ENCODE data around the gene ACOX3. TPM values are rescaled to one million over a fixed set of nuclear protein-coding genes. Genes with fewer than 3 reads are reported as not detected.

ACOX3 gene
- total and polyA plus RNA-seq, 2 donors (not counting 1 experiment from before 2014, with no cell fraction given): 6.8 to 23.8 TPM

DNA sequence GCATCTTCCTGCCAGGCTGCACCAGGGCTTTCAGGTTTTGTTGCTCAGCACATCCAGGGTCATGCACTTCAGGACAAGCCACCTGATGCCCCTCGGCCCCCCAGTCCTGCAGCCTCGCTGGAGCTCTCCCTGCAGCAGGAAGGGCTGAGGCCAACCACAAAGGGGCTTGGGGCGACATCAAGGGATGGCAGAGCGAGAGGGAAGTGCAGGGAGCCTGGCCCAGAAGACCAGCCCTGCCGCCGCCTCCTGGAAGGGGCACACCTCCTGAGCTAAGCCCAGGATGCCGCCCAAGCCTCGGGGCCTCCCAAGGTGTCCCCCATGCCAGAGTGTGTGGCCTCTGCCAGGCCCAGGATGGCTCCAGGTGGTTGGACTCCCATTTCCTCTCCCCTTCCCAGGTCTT, 37.2 kb upstream of the ACOX3 start:
- no peak overlapping the region for H3K4me2 ChIP-seq (ENCODE audit: extremely low read depth, insufficient read depth, low read length)
- no peak for DNase-seq (ENCODE audit: low read depth in 2 of 2)

GRCh38 chr4:8477095-8477635, 36.6 kb upstream of the ACOX3 start:
- H3K4me1 ChIP-seq (ENCODE audit: control insufficient read depth, extremely low read depth, insufficient read depth, low read length): peaks cover 13% of the 10 kb centered on the region
- no peaks in the 10 kb centered on the region for H3K27me3 ChIP-seq (ENCODE audit: control insufficient read depth, insufficient read depth, low read length)
- H3K4me3 ChIP-seq (replicated peaks in 1 of 4; ENCODE audit: control extremely low read depth in 1 of 4, insufficient read depth in 1 of 4, low read depth in 3 of 4, low read length in 4 of 4): no peak overlapping the region
- DNase-seq (ENCODE audit: low read depth in 2 of 2): no peak
- no peak overlapping the region for H2AFZ ChIP-seq (ENCODE audit: low read length)
- H4K20me1 ChIP-seq (ENCODE audit: control insufficient read depth, extremely low read depth, insufficient read depth, low read length): no peaks in the 10 kb centered on the region
- H3K27ac ChIP-seq (ENCODE audit: insufficient read depth, low read length): no peak overlapping the region
- H3K79me2 ChIP-seq (ENCODE audit: control insufficient read depth, insufficient read depth, low read length): no peaks in the 10 kb centered on the region
- TF ChIP-seq, protein P1, sequence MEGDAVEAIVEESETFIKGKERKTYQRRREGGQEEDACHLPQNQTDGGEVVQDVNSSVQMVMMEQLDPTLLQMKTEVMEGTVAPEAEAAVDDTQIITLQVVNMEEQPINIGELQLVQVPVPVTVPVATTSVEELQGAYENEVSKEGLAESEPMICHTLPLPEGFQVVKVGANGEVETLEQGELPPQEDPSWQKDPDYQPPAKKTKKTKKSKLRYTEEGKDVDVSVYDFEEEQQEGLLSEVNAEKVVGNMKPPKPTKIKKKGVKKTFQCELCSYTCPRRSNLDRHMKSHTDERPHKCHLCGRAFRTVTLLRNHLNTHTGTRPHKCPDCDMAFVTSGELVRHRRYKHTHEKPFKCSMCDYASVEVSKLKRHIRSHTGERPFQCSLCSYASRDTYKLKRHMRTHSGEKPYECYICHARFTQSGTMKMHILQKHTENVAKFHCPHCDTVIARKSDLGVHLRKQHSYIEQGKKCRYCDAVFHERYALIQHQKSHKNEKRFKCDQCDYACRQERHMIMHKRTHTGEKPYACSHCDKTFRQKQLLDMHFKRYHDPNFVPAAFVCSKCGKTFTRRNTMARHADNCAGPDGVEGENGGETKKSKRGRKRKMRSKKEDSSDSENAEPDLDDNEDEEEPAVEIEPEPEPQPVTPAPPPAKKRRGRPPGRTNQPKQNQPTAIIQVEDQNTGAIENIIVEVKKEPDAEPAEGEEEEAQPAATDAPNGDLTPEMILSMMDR (conservative IDR thresholded peaks at IDR 0.05 in 1 of 2, IDR thresholded peaks at IDR 0.05 in 1 of 2; ENCODE audit: low read depth in 1 of 2, low read length in 2 of 2): no peak
- H3K9ac ChIP-seq (ENCODE audit: insufficient read depth, low read length): no peak overlapping the region
- H3K9me3 ChIP-seq (ENCODE audit: control insufficient read depth, insufficient read depth, low read depth, low read length): no peaks in the 10 kb centered on the region
- H3K4me2 ChIP-seq (ENCODE audit: extremely low read depth, insufficient read depth, low read length): no peak overlapping the region
- no peaks in the 10 kb centered on the region for H3K36me3 ChIP-seq (ENCODE audit: control insufficient read depth, insufficient read depth, low read length)

More for the DNA sequence above, 37.2 kb upstream of the ACOX3 start:
- H3K36me3 ChIP-seq (ENCODE audit: control insufficient read depth, insufficient read depth, low read length): no peaks in the 10 kb centered on the region
- H2AFZ ChIP-seq (ENCODE audit: low read length): no peak overlapping the region
- H3K9me3 ChIP-seq (ENCODE audit: control insufficient read depth, insufficient read depth, low read depth, low read length): no peaks in the 10 kb centered on the region
- H4K20me1 ChIP-seq (ENCODE audit: control insufficient read depth, extremely low read depth, insufficient read depth, low read length): no peaks in the 10 kb centered on the region
- H3K9ac ChIP-seq (ENCODE audit: insufficient read depth, low read length): no peak overlapping the region
- H3K4me3 ChIP-seq (replicated peaks in 1 of 4; ENCODE audit: control extremely low read depth in 1 of 4, insufficient read depth in 1 of 4, low read depth in 3 of 4, low read length in 4 of 4): no peak overlapping the region
- H3K27me3 ChIP-seq (ENCODE audit: control insufficient read depth, insufficient read depth, low read length): no peaks in the 10 kb centered on the region
- H3K27ac ChIP-seq (ENCODE audit: insufficient read depth, low read length): no peak overlapping the region
- peaks cover 8% of the 10 kb centered on the region for H3K4me1 ChIP-seq (ENCODE audit: control insufficient read depth, extremely low read depth, insufficient read depth, low read length)
- H3K79me2 ChIP-seq (ENCODE audit: control insufficient read depth, insufficient read depth, low read length): no peaks in the 10 kb centered on the region
- no peak for TF ChIP-seq EZH2 (IDR thresholded peaks at IDR 0.05; ENCODE audit: low read length, missing control alignments)
- TF ChIP-seq, protein P1 (conservative IDR thresholded peaks at IDR 0.05 in 1 of 2, IDR thresholded peaks at IDR 0.05 in 1 of 2; ENCODE audit: low read depth in 1 of 2, low read length in 2 of 2): no peak

- Histone ChIP-seq H4K20me1 (ENCODE audit: control insufficient read depth, extremely low read depth, insufficient read depth, low read length) (no peaks in the 10 kb centered on the region), H3K9ac (ENCODE audit: insufficient read depth, low read length) (no peak overlapping the region), H3K9me3 (ENCODE audit: control insufficient read depth, insufficient read depth, low read depth, low read length) (no peaks in the 10 kb centered on the region), H3K27ac (ENCODE audit: insufficient read depth, low read length) (no peak overlapping the region), H3K36me3 (ENCODE audit: control insufficient read depth, insufficient read depth, low read length) (no peaks in the 10 kb centered on the region), H3K79me2 (ENCODE audit: control insufficient read depth, insufficient read depth, low read length) (no peaks in the 10 kb centered on the region), H3K27me3 (ENCODE audit: control insufficient read depth, insufficient read depth, low read length) (no peaks in the 10 kb centered on the region), H3K4me3 (replicated peaks in 1 of 4; ENCODE audit: control extremely low read depth in 1 of 4, insufficient read depth in 1 of 4, low read depth in 3 of 4, low read length in 4 of 4) (no peak overlapping the region), H3K4me1 (ENCODE audit: control insufficient read depth, extremely low read depth, insufficient read depth, low read length) (peaks cover 19% of the 10 kb centered on the region), H3K4me2 (ENCODE audit: extremely low read depth, insufficient read depth, low read length) (no peak overlapping the region), H2AFZ (ENCODE audit: low read length) (no peak overlapping the region)
- TF ChIP-seq EZH2 (IDR thresholded peaks at IDR 0.05; ENCODE audit: low read length, missing control alignments): no peak
- TF ChIP-seq, protein P1 (conservative IDR thresholded peaks at IDR 0.05 in 1 of 2, IDR thresholded peaks at IDR 0.05 in 1 of 2; ENCODE audit: low read depth in 1 of 2, low read length in 2 of 2): no peak
- no peak for DNase-seq (ENCODE audit: low read depth in 2 of 2)
Measured at GRCh38 chr4:8475751-8476575, 35.4 kb upstream of the ACOX3 start.

All from fibroblast of lung (primary cell).